SH-SY5Y (cell line): ENCODE measurements around the gene ITGB3.

Experiments used
- GATA2 ChIP-seq: IDR thresholded peaks from 2 replicates; pipeline ENCODE4 v1.6.1; 2011; ENCODE audit warnings: mild to moderate bottlenecking, low read depth, low read length
- GATA3 ChIP-seq: IDR thresholded peaks from 2 replicates; pipeline ENCODE4 v1.6.1; 2011; ENCODE audit warnings: low read depth, mild to moderate bottlenecking, low read length, moderate library complexity

ITGB3 gene

GRCh38 chr17:47231866-47232265 is 21.8 kb upstream of the ITGB3 start:
- TF ChIP-seq GATA2, result no peak
- TF ChIP-seq GATA3, result no peak

DNA sequence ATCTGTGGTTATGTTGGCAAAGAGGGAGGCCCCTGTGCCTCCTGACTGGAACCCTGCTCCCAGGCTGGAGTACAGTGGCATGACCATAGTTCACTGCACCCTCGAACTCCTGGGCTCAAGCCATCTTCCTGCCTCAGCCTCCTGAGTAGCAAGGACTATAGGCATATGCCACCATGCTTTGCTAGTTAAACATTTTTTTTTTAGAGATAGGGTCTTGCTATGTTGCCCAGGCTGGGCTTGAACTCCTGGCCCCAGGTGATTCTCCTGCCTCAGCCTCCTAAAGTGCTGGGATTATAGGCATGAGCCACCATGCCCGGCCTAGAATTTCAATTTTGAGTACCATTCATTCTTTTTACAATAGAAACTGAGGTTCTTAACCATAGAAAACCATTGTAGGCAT is 21.2 kb upstream of the ITGB3 start:
- TF ChIP-seq GATA2, result no peak

DNA sequence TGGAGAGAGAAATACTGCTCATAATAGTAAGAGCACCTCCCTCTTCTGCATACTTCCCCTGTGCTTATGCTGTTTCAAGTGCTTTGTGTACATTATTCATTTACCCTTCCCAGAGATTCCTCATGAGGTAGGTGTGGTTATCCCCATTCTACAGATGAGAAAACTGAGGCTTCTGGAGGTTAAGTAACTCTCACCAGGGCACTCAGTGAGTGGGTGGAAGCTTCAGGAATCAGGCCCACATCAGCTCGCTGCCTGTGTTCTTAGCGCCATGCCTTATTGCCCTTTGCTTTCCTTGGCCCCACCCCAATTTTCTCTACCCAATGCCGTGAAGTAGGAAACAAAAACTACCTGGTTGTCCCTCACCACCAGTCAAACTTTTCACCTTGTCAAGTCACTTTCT is 18.1 kb upstream of the ITGB3 start:
- TF ChIP-seq GATA3 (no peak), GATA2 (no peak)

DNA sequence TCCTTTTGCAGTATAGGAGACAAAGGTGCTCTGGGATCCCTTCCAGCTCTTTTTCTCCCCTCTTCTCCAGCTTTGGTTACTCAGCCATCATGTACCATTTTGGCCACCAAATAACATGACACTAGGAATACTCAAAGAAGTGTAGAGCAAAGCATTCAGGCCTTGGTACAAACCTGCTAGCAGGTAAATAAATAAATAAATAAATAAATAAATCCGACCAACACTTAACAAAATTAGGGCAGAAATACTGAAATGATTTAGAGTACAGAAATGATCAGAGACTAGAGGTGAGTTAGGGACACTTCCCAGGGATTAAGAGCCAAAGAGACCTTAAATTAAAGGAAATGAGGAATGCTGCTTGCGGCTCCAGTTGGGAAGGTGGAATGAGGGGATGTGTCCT is 17.7 kb upstream of the ITGB3 start:
- TF ChIP-seq GATA2, result no peak
- no peak for TF ChIP-seq GATA3

- TF ChIP-seq GATA2 (no peak), GATA3 (no peak)
These were observed 15.8 kb upstream of the ITGB3 start for GRCh38 chr17:47237841-47238240.

GRCh38 chr17:47238321-47239010 is 15.2 kb upstream of the ITGB3 start:
- no peak for TF ChIP-seq GATA3

DNA sequence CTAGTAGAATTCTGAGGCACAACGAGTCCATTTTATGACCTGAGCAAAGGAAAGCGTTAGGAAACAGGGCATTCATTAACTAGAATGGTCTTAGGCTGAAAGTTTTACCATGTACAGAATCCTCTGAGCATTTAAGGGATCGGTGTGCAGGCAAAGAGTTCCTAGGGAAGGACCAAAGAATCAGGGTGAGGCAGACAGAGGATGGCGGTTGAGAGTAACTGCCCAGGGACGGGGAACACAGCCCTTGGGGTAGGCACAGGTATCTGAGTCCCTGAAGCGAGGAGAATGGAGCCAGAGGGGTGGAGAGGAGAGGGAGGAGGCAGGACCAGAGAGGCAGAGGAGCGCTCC is 14.0 kb upstream of the ITGB3 start:
- no peak for TF ChIP-seq GATA2
- no peak for TF ChIP-seq GATA3

GRCh38 chr17:47239967-47240651 is 13.5 kb upstream of the ITGB3 start:
- TF ChIP-seq GATA3 (no peak), GATA2 (no peak)

GRCh38 chr17:47240806-47241205 is 12.8 kb upstream of the ITGB3 start:
- TF ChIP-seq GATA2 (no peak), GATA3 (no peak)

DNA sequence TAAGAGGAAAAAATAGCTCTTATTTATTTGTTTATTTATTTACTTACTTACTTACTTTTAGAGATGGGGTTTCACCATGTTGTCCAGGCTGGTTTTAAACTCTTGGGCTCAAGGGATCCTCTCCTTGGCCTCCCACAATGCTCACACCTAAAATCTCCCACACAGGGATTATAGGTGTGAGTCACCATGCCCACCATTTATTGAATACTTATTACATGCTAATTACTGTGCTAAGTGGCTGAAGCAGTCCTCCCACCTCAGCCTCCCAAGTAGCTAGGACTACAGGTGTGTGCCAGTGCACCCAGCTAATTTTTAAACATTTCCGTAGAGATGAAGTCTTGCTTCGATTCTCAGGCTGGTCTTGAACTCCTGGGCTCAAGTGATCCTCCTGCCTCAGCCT is 11.0 kb upstream of the ITGB3 start:
- TF ChIP-seq GATA3 (no peak), GATA2 (no peak)

- TF ChIP-seq GATA2 (no peak), GATA3 (no peak)
These were observed 9.7 kb upstream of the ITGB3 start for GRCh38 chr17:47243737-47244598.

GRCh38 chr17:47244697-47245096 is 8.9 kb upstream of the ITGB3 start:
- TF ChIP-seq GATA3 (no peak), GATA2 (no peak)

GRCh38 chr17:47246120-47246519 is 7.5 kb upstream of the ITGB3 start:
- TF ChIP-seq GATA3 (no peak), GATA2 (no peak)

DNA sequence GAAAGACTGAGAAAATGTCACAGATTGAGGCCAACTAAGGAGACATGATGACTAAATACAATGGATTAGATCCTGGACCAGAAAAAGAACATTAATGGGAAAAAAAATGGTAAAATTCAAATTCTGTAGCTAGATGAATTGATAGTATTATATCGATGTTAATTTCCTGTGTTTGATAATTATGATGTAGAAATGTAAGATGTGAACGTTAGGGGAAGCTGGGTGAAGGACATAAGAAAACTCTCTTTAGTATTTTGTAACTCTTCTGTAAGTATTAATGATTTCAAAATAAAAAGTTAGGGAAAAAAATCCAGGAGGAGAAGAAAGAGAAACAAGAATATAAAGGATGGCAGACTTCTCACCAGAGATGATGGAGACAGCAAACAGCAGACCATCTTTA is 2.8 kb upstream of the ITGB3 start:
- TF ChIP-seq GATA2, result no peak

- no peak for TF ChIP-seq GATA3
- no peak for TF ChIP-seq GATA2
These were observed 2.1 kb upstream of the ITGB3 start for GRCh38 chr17:47251421-47251940.
